NCI-H510A (cell line): ENCODE data around the gene KAT14.
"Not testable (repeated sequence)": the region's sequence is repeated elsewhere in the genome, so short reads cannot be mapped to it uniquely, and the experiment has no call there.

Experiments used
- DNase-seq: peaks from one replicate; lab custom pipeline; 2025; lab: John Stamatoyannopoulos, UW

KAT14 gene

DNA sequence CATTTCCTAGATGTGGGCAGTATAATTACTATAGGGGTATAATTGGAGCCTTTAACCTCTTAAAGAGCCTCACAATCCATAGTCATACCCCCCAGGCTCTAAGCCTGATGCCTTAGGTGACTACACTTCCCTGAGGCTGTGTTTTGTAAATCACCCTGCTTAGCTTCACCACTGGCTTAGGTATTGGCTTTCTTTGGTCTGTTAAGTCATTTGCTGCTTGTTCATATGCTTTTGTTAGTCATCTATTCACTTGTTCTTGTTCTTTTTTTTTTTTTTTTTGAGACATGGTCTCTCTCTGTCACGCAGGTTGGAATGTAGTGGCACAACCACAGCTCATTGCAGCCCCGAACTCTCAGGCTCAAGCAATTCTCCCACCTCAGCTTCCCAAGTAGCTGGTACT is 26.7 kb downstream of the KAT14 start:
- DNase-seq, result no peak

GRCh38 chr20:18165553-18165952 is 27.9 kb downstream of the KAT14 start:
- no peak for DNase-seq

GRCh38 chr20:18166241-18166881 is 28.7 kb downstream of the KAT14 start:
- DNase-seq, result no peak

DNA sequence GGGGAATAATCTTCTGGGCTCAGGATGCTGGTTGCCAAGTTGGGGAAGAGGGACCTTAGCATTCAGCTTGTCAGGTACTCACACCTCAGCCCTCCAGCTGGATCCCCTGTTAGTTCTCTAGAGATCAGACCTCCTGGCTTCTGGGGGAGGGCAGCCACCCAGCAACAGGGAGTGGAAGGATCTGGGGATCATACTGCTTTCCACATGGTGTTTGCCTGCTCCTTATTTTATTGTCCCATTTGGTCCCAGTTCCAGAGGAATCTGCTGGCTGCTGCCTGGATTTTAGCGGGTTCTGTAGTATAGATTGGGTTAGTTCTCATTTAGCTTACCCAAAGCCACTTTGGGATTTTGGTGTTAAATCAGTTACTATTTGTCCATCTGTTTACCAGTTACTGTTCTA is 29.3 kb downstream of the KAT14 start:
- no peak for DNase-seq

- no peak for DNase-seq
These were observed 34.7 kb downstream of the KAT14 start for GRCh38 chr20:18172379-18172778.

- DNase-seq, result no peak
These were observed 37.4 kb downstream of the KAT14 start for GRCh38 chr20:18174906-18175683.

DNA sequence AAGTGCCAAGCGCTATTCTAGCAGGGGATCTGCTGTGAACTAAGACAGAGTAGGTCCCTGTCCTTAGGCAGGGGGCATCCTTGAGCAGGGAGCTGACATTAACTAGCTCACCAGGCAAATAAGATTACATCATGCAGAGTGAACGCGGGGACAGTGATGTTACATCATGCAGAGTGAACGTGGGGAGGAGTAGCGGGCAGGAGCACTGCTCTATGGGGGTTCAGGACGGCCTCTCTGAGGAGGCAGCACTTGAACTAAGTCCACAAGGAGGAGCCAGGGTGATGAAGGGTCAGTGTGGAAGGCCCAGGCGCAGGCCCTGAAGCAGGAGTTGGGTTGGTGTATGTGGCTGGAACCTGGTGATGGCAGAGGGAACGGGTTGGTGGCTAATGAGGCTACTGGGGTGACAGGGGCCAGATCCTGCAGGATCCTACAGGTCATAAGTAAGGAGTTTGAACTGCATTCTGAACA is 38.7 kb downstream of the KAT14 start:
- DNase-seq, result no peak

- DNase-seq, result not testable (repeated sequence)
These were observed 42.7 kb downstream of the KAT14 start for GRCh38 chr20:18180366-18180765.

DNA sequence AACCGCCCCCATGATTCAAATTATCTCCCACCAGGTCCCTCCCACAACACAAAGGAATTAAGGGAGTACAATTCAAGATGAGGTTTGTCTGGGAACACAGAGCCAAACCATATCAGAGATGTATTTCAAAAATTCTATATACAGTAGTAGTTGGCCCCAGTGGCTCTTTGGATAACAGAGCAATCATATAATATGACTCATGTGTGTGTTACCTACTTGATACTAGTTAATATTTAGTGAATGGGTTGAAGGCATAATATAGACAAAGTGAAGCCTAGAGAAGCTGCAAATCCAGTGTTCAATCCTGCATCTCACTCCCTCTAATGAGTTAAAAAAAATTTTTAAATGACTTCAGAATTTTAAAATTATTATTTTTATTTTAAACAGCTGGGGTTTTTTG is 43.2 kb downstream of the KAT14 start:
- DNase-seq, result no peak

- DNase-seq, result no peak
These were observed 49.4 kb downstream of the KAT14 start for GRCh38 chr20:18187020-18187419.

DNA sequence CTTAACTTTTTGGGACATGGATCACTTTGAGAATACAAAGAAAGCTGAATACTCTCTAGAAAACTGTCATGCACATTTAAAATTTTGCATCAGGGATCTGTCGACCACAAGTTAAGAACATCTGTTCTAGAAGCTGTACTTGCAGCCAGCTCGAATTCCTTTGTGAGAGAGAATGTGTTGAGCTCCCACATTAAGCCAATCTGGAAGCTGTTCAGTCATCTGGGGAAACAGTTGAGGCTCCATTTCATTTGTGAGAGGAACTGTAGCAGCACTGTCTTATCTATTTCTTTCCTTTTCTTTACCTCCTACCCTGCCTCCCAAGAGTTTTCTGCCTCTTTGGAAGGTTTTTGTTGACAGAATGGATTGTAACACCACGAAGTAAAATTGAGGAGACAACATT is 50.8 kb downstream of the KAT14 start:
- no peak for DNase-seq

DNA sequence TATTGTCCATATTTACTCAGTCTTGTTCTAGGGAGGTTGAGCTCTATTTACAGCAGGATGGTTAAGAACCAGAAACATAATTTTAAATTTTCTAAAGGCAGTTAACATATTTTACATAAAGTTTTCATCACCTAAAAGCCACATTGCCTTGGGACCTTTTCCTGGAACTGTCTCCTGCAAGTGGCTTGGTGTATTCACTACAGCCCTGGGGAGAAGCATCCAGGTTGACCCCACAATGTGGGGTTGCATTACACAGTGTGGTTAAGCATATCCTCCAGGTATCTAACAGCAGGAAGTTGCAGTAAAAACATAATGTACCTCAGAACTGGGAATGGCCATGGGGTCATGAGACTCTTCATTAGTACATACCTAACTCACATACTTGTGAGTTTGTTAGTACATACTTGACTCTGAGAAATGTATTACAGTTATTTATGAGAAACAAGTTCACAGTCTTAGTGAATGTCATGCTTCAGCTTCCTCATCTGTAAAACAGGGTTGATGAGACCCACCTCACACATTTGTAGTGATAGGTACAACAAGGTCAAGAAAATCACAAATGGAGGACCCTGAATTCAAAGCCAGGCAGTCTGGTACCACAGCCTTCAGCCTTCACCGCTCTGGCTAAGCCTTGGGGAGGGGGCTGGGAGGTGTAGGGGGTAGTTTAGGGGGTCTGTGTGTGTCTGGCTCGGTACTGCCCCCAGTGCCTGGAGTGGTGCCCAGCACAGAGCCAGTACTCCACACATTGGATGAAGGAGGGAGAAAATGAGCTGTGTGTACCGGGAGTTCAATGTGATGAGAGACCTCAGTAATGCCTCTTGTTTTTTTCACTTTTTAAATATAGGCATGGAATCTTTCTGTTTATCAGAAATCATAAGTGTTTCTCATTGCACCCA is 52.9 kb downstream of the KAT14 start:
- no peak for DNase-seq

DNA sequence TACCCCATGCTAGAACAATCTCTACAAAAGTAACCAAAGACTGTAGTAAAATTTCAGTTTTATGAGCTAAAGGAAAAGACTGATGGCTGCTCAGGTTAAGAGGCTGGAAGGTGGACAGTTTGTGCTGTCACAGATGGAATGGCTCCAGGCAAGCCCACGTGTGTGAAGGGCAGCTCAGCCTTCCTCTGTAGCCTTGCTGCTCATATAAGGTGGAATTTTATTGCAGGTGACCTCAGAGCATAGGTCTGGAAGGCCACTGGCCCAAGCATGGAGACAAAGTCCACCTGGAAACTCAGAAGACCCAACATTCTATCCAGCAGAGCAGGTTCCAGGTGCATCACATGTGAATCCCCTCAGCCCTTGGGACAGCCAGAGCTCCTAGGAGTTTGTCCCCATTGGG is 53.6 kb downstream of the KAT14 start:
- no peak for DNase-seq

GRCh38 chr20:18194461-18194860 is 56.8 kb downstream of the KAT14 start:
- not testable (repeated sequence) for DNase-seq

- no peak for DNase-seq
These were observed 58.3 kb downstream of the KAT14 start for GRCh38 chr20:18195931-18196330.

DNA sequence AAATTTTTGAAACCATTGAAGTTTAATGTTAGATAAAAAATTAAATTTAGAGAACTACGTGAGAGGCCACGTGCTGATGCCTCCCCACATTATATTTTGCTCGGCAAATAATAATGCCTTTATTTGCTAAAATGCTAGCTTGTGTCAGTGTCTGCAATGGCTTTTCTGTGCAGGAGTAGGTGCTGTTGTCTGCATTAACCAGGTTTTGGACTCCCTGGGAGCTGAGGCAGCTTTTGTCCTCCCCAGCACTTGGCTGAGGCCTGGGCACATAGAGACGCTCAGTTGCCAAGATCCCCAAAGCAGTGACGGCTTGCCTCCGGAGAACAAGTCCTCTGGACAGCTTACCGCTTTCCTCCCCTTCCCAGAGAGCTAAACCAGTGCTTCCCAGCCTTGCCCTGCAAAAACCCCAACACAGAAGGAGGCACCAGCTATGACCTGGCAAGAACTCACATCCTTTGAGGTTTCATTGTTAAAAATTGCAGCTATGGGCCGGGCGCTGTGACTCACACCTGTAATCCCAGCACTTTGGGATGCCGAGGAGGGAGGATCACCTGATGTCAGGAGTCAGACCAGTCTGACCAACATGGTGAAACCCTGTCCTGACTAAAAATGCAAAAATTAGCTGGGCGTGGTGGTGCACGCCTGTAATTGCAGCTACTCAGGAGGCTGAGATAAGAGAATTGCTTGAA is 59.9 kb downstream of the KAT14 start:
- no peak for DNase-seq

DNA sequence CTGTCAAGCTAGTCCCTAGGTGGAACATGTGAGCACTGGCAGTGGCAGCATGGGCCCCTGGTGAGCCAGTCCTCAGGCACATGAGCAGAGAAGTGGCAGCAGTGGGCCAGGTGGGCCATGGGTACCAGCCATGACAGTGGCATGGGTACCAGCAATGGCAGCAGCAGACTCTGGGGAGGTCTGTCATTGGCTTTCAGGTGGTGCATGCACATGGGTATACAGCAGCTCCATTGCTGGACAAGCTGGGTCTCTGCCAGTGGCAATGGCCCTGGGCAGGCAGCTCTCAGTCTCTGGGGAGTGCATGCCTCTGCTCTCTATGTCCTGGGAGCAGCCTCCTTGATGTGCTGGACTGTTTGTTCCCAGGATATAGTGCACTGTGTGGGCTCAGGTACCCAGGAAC is 65.3 kb downstream of the KAT14 start:
- no peak for DNase-seq

DNA sequence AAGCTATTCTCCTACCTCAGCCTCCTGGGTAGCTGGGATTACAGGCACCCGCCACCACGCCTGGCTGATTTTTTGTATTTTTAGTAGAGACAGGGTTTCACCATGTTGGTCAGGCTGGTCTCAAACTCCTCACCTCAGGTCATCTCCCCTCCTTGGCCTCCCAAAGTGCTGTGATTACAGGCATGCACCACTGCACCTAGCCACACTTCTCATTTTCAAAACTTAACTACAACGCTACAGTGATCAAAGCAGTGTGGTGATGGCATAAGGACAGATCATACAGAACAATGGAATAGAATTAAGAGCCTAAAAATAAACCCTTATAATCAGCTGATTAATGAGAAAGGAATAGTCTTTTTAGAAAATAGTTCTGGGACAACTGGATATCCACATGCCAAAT is 66.0 kb downstream of the KAT14 start:
- DNase-seq, result not testable (repeated sequence)

DNA sequence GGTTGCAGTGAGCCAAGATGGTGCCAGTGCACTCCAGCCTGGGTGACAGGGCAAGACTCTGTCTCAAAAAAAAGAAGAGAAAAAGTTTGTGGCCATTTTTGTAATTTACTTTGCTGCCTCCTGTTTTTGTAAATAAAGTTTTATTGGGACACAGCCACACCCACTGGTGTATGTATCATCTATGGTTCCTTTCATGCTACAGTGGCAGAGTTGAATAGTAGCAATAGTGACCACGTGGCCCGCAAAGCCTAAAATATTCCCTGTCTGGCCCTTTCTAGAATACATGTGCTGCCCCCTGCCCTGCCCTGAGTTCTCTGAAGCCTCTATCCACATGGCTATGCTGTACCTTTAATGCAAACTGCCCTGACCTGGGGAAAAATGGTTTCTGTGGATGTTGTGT is 75.3 kb downstream of the KAT14 start:
- no peak for DNase-seq

DNA sequence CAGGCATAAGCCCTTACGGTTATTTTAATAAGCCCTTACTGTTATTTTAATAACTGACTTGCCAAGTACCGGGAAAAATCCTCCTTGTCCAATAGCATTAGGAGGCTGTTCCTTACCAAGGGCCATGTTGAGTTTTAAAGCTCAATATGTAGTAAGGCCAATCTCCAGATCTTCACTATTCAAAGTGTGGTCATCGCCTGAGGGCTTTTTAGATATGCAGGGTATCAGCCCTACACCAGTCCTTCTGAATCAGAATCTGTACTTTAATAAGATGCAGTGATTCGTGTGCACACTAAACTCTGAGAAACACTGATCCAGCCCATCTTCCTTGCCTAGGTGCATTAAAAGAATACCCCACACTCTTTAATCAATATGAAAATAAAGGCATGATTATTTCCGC is 77.9 kb downstream of the KAT14 start:
- DNase-seq, result no peak

GRCh38 chr20:18218280-18218679 is 80.6 kb downstream of the KAT14 start:
- DNase-seq, result no peak

GRCh38 chr20:18223409-18223808 is 85.7 kb downstream of the KAT14 start:
- DNase-seq, result no peak
